ENCODE measurements around the gene CPED1. TPM values are rescaled to one million over a fixed set of nuclear protein-coding genes. Genes with fewer than 3 reads are reported as not detected.

CPED1 gene
- total RNA-seq, 1 experiment from 2014 or later = 0.44 TPM

DNA sequence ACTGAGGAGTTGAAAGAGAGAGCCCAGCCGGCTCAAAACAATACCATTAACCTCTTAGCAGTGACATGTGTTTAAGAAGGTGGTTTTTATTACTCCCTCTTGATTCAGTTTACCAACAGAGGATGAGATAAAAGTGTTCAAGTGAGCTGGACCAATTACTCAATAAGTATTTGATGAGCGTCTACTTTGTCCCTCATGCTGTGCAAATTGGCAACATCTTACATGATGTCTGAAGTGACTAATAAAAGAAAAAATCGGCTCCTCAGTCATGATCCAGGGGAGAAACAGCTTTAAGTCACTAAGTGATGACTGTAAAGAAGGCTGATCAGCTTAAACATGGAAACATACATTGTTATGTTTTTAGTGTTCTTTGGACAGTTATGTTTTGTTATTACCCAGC, 348.1 kb downstream of the CPED1 start:
- Mint-ChIP-seq H3K27ac (no peak overlapping the region), H3K36me3 (no peaks in the 10 kb centered on the region), H3K27me3 (ENCODE audit: low read depth) (peaks cover 4% of the 10 kb centered on the region), H3K4me1 (peaks cover 2% of the 10 kb centered on the region; the same call in 1 of the 2 replicates), H3K4me3 (no peak overlapping the region), H3K9me3 (no peaks in the 10 kb centered on the region)
- DNase-seq (ENCODE audit: low spot score) (no peak), ATAC-seq (no peak)
- TF ChIP-seq TP53 (CRISPR knock-in tag; IDR thresholded peaks at IDR 0.05) (no peak), NFATC4 (CRISPR knock-in tag; IDR thresholded peaks at IDR 0.05) (no peak), TCF7 (CRISPR knock-in tag; IDR thresholded peaks at IDR 0.05; ENCODE audit: low read depth) (no peak), ZNF219 (CRISPR knock-in tag; IDR thresholded peaks at IDR 0.05; ENCODE audit: borderline replicate concordance) (no peak), FOXJ3 (CRISPR knock-in tag; IDR thresholded peaks at IDR 0.05; ENCODE audit: borderline replicate concordance) (no peak), ARID4B (CRISPR knock-in tag; IDR thresholded peaks at IDR 0.05; ENCODE audit: borderline replicate concordance) (no peak), EMX1 (CRISPR knock-in tag; IDR thresholded peaks at IDR 0.05) (no peak), ZNF425 (CRISPR knock-in tag; conservative IDR thresholded peaks at IDR 0.05) (no peak), ELF4 (CRISPR knock-in tag; IDR thresholded peaks at IDR 0.05; ENCODE audit: low read depth) (no peak), TEAD4 (CRISPR knock-in tag; IDR thresholded peaks at IDR 0.05) (no peak), ATF1 (CRISPR knock-in tag; IDR thresholded peaks at IDR 0.05) (no peak), FOXK1 (CRISPR knock-in tag; IDR thresholded peaks at IDR 0.05) (no peak), ZNF317 (CRISPR knock-in tag; IDR thresholded peaks at IDR 0.05; ENCODE audit: borderline replicate concordance, low read depth) (no peak), MAX (CRISPR knock-in tag; IDR thresholded peaks at IDR 0.05) (no peak), USF1 (CRISPR knock-in tag; IDR thresholded peaks at IDR 0.05) (no peak), IRF1 (CRISPR knock-in tag; IDR thresholded peaks at IDR 0.05) (no peak), NFE2L1 (CRISPR knock-in tag; IDR thresholded peaks at IDR 0.05) (no peak)
- TF ChIP-seq, protein P1, sequence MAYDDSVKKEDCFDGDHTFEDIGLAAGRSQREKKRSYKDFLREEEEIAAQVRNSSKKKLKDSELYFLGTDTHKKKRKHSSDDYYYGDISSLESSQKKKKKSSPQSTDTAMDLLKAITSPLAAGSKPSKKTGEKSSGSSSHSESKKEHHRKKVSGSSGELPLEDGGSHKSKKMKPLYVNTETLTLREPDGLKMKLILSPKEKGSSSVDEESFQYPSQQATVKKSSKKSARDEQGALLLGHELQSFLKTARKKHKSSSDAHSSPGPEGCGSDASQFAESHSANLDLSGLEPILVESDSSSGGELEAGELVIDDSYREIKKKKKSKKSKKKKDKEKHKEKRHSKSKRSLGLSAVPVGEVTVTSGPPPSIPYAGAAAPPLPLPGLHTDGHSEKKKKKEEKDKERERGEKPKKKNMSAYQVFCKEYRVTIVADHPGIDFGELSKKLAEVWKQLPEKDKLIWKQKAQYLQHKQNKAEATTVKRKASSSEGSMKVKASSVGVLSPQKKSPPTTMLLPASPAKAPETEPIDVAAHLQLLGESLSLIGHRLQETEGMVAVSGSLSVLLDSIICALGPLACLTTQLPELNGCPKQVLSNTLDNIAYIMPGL (CRISPR knock-in tag; IDR thresholded peaks at IDR 0.05) = no peak
- TF ChIP-seq, protein P2, sequence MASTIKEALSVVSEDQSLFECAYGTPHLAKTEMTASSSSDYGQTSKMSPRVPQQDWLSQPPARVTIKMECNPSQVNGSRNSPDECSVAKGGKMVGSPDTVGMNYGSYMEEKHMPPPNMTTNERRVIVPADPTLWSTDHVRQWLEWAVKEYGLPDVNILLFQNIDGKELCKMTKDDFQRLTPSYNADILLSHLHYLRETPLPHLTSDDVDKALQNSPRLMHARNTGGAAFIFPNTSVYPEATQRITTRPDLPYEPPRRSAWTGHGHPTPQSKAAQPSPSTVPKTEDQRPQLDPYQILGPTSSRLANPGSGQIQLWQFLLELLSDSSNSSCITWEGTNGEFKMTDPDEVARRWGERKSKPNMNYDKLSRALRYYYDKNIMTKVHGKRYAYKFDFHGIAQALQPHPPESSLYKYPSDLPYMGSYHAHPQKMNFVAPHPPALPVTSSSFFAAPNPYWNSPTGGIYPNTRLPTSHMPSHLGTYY (CRISPR knock-in tag; IDR thresholded peaks at IDR 0.05) = no peak
- CTCF ChIA-PET = no interaction called here
- POLR2A ChIA-PET = no interaction called here

All from WTC11 (cell line).